Hematopoietic multipotent progenitor cell treated with erythropoietin and hydrocortisone succinate and interleukin-3 and kit ligand, for 4 days (in vitro differentiated cells): ENCODE results near the gene SLC1A1.

ENCODE experiments used
- DNase-seq: peaks from one replicate; pipeline ENCODE4 v3.0.0-alpha.2; 2015

SLC1A1 gene

GRCh38 chr9:4547016-4547415 lies 56.7 kb downstream of the SLC1A1 start:
- DNase-seq: peak; percentile 13

- DNase-seq: peak; percentile 20
These were observed 58.8 kb downstream of the SLC1A1 start for GRCh38 chr9:4548811-4549725.

- DNase-seq: no peak
These were observed 59.6 kb downstream of the SLC1A1 start for GRCh38 chr9:4549751-4550295.

- no peak for DNase-seq
These were observed 60.7 kb downstream of the SLC1A1 start for GRCh38 chr9:4550777-4551484.

GRCh38 chr9:4553951-4554381 lies 63.7 kb downstream of the SLC1A1 start:
- DNase-seq: peak; percentile 10

- no peak for DNase-seq
These were observed 65.0 kb downstream of the SLC1A1 start for GRCh38 chr9:4555236-4555635.

- DNase-seq: no peak
These were observed 68.2 kb downstream of the SLC1A1 start for GRCh38 chr9:4558371-4558998.

- DNase-seq: no peak
These were observed 69.3 kb downstream of the SLC1A1 start for GRCh38 chr9:4559261-4560182.

- peak; percentile 91 for DNase-seq
These were observed 72.8 kb downstream of the SLC1A1 start for GRCh38 chr9:4563105-4563504.

- no peak for DNase-seq
These were observed 76.5 kb downstream of the SLC1A1 start for GRCh38 chr9:4566806-4567205.

GRCh38 chr9:4567601-4568000 lies 77.3 kb downstream of the SLC1A1 start:
- no peak for DNase-seq

GRCh38 chr9:4569101-4569500 lies 78.8 kb downstream of the SLC1A1 start:
- DNase-seq: no peak

- DNase-seq: no peak
These were observed 82.0 kb downstream of the SLC1A1 start for GRCh38 chr9:4572184-4572826.

GRCh38 chr9:4573176-4573575 lies 82.9 kb downstream of the SLC1A1 start:
- DNase-seq: no peak

- no peak for DNase-seq
These were observed 83.5 kb downstream of the SLC1A1 start for GRCh38 chr9:4573634-4574389.

- DNase-seq: no peak
These were observed 84.5 kb downstream of the SLC1A1 start for GRCh38 chr9:4574657-4575243.

- DNase-seq: no peak
These were observed 85.7 kb downstream of the SLC1A1 start for GRCh38 chr9:4575997-4576396.

GRCh38 chr9:4576448-4576847 lies 86.2 kb downstream of the SLC1A1 start:
- DNase-seq: no peak

GRCh38 chr9:4579001-4579400 lies 88.7 kb downstream of the SLC1A1 start:
- no peak for DNase-seq

GRCh38 chr9:4581035-4581760 lies 90.9 kb downstream of the SLC1A1 start:
- no peak for DNase-seq
